Endothelial cell (in vitro differentiated cells): Measurements from ENCODE around the gene TAGLN. TPM values are rescaled to one million over a fixed set of nuclear protein-coding genes. Genes with fewer than 3 reads are reported as not detected.

ENCODE experiments used
- DNase-seq: peaks from one replicate; pipeline ENCODE4 v3.0.0; 2021; ENCODE audit warnings: low spot score
- H3K27ac Mint-ChIP-seq: one replicate; pipeline ENCODE4 v1.8.0; 2021; ENCODE audit warnings: mixed read lengths, inconsistent platforms; ENCODE audit not compliant: unreplicated experiment
- H3K27me3 Mint-ChIP-seq: one replicate; pipeline ENCODE4 v1.8.0; 2021; ENCODE audit warnings: mild to moderate bottlenecking, moderate library complexity, mixed read lengths, inconsistent platforms; ENCODE audit not compliant: unreplicated experiment
- H3K36me3 Mint-ChIP-seq: one replicate; pipeline ENCODE4 v1.8.0; 2021; ENCODE audit warnings: mild to moderate bottlenecking, low read depth, mixed read lengths, inconsistent platforms; ENCODE audit not compliant: unreplicated experiment
- H3K4me1 Mint-ChIP-seq: one replicate; pipeline ENCODE4 v1.8.0; 2021; ENCODE audit warnings: mild to moderate bottlenecking, mixed read lengths, inconsistent platforms; ENCODE audit not compliant: unreplicated experiment
- H3K4me3 Mint-ChIP-seq: one replicate; pipeline ENCODE4 v1.8.0; 2021; ENCODE audit warnings: mild to moderate bottlenecking, mixed read lengths, inconsistent platforms; ENCODE audit not compliant: unreplicated experiment
- H3K9me3 Mint-ChIP-seq: one replicate; pipeline ENCODE4 v1.8.0; 2021; ENCODE audit warnings: mixed read lengths, inconsistent platforms; ENCODE audit not compliant: unreplicated experiment
- total RNA-seq: library from RNA; stranded (reverse); fragmentation: NEBNext Ultra II Directional; extraction: Animal tissue kit (Norgen Biotek cat#: 25700); gene quantifications from one replicate; pipeline ENCODE4 v1.2.1, GENCODE V29; 2021; ENCODE audit not compliant: unreplicated experiment
- TF ChIP-seq, protein P1 (sequence below): fragments of 200-600 bp; sonication (generic); IDR thresholded peaks from one replicate; pipeline ENCODE4 v1.5.0; 2021; ENCODE audit warnings: antibody characterized with exemption; ENCODE audit not compliant: unreplicated experiment

The TAGLN gene
- total RNA-seq, 1 donor from 2014 or later = 25.4 TPM

DNA sequence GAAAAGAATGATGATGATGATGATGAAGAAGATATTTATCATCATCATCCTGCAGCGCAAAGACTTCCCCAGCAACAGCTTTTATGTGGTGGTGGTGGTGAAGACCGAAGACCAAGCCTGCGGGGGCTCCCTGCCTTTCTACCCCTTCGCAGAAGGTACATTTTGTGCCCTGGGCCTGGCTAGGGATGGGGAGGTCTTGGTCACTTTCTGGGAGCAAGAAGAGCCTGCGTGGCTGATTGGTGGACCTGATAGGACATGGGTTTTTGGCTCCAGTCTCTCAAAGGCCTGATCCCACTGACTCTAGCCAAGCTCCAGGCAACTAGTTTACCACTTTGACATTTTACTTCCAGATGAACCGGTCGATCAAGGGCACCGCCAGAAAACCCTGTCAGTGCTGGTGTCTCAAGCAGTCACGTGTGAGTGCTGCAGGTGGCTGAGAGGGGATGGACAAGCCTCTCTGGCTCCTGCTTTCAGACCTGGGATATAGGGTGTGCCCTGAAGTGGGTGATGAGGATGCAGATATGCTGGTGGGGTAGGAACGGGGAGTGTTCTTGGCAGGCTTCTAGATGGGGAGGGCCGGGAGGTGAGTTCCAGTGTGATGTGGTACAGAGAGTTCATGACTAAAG lies 15.3 kb upstream of the TAGLN start:
- Mint-ChIP-seq H3K4me3 (no peak overlapping the region), H3K27ac (no peak overlapping the region), H3K4me1 (peaks cover 18% of the 10 kb centered on the region), H3K27me3 (peaks cover 11% of the 10 kb centered on the region), H3K36me3 (peaks cover 24% of the 10 kb centered on the region), H3K9me3 (no peaks in the 10 kb centered on the region)
- DNase-seq = no peak
- TF ChIP-seq, protein P1, sequence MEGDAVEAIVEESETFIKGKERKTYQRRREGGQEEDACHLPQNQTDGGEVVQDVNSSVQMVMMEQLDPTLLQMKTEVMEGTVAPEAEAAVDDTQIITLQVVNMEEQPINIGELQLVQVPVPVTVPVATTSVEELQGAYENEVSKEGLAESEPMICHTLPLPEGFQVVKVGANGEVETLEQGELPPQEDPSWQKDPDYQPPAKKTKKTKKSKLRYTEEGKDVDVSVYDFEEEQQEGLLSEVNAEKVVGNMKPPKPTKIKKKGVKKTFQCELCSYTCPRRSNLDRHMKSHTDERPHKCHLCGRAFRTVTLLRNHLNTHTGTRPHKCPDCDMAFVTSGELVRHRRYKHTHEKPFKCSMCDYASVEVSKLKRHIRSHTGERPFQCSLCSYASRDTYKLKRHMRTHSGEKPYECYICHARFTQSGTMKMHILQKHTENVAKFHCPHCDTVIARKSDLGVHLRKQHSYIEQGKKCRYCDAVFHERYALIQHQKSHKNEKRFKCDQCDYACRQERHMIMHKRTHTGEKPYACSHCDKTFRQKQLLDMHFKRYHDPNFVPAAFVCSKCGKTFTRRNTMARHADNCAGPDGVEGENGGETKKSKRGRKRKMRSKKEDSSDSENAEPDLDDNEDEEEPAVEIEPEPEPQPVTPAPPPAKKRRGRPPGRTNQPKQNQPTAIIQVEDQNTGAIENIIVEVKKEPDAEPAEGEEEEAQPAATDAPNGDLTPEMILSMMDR = no peak

DNA sequence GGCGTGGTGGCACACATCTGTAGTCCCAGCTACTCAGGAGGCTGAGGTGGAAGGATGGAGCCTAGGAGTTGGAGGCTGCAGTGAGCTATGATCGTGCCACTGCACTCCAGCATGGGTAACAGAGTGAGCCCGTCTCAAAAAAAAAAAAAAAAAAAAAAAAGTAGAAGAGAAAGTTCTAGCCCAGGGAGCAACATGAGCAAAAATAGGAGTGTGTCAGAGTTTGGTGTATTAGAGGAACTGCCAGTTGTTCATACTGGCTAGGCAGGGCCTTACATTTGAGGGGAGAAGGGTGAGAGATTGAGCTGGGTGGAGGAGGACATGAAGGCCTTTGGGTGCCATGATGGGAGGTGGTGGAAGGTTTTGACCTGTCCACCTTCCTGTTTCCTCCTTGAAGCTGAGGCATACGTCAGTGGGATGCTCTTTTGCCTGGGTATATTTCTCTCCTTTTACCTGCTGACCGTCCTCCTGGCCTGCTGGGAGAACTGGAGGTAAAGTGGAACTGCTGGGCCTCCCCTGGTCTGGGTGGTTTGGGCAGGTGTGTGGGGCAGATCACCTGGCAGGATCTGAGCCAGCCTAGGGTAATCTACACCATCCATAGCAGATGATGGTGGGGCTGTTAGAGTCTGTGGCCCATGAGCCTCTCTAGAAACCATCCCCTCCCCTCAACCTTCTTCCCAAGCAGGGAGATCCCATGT lies 13.3 kb upstream of the TAGLN start:
- Mint-ChIP-seq H3K36me3 (peaks cover 28% of the 10 kb centered on the region), H3K9me3 (no peaks in the 10 kb centered on the region), H3K27me3 (peaks cover 12% of the 10 kb centered on the region), H3K4me1 (peaks cover 11% of the 10 kb centered on the region), H3K27ac (no peak overlapping the region), H3K4me3 (peak overlapping the region; percentile 67)
- DNase-seq = no peak
- TF ChIP-seq, protein P1 = no peak

DNA sequence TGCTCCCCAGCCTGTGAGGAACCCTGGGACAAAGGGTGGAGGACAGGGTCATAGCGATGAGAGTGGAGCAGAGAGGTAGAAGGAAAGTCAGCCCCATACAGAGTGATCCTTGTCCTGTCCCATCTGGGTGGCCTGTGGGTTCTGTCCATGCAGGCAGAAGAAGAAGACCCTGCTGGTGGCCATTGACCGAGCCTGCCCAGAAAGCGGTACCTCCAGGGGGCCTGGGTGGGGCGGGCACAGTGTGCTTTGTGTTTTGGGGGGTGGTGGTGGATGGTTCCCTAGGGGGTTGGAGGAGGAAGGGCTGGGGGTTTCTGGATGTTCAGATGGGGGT lies 12.8 kb upstream of the TAGLN start:
- no peak overlapping the region for H3K4me3 Mint-ChIP-seq
- H3K27me3 Mint-ChIP-seq = peaks cover 12% of the 10 kb centered on the region
- peaks cover 28% of the 10 kb centered on the region for H3K36me3 Mint-ChIP-seq
- no peak for DNase-seq
- peaks cover 8% of the 10 kb centered on the region for H3K4me1 Mint-ChIP-seq
- no peaks in the 10 kb centered on the region for H3K9me3 Mint-ChIP-seq
- TF ChIP-seq, protein P1 = no peak
- no peak overlapping the region for H3K27ac Mint-ChIP-seq

DNA sequence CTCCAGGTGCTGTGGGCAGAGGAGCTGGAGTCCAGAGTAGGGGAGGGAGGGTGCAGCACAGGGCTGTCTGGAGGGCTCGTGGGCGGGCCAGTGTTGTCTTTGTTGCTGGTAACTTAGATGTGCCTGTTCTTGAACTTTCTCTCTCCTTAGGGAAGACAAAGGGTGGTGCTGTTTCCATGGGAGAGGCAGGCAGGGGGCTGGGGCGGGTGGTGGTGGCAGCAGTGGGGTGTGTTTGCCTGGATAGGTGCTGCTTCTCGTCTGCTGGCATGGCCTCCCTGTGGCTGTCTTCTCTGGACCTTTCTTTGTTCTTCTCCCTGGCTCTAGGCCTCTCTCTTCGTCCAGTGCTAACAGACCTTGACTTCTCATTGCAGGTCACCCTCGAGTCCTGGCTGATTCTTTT lies 12.2 kb upstream of the TAGLN start:
- peaks cover 8% of the 10 kb centered on the region for H3K4me1 Mint-ChIP-seq
- TF ChIP-seq, protein P1 = no peak
- no peaks in the 10 kb centered on the region for H3K9me3 Mint-ChIP-seq
- peaks cover 31% of the 10 kb centered on the region for H3K36me3 Mint-ChIP-seq
- peaks cover 12% of the 10 kb centered on the region for H3K27me3 Mint-ChIP-seq
- H3K4me3 Mint-ChIP-seq = peak overlapping the region; percentile 59
- no peak overlapping the region for H3K27ac Mint-ChIP-seq
- no peak for DNase-seq

DNA sequence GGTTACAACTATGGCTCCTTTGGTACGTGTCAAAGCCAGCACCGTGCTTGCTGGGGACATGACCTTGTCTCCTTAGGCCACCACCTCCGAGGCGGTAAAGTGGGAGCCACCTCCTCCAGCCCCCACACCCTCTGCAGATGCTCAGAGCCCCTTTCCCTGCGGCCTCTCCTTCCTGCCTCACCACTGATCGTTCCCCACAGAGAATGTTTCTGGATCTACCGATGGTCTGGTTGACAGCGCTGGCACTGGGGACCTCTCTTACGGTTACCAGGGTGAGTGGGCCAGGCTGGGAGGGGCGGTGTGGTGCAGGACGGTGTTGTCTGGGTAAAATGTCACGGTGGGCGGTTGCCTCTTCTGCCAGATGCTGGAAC lies 11.8 kb upstream of the TAGLN start:
- H3K27ac Mint-ChIP-seq = no peak overlapping the region
- TF ChIP-seq, protein P1 = no peak
- H3K9me3 Mint-ChIP-seq = no peaks in the 10 kb centered on the region
- peaks cover 14% of the 10 kb centered on the region for H3K27me3 Mint-ChIP-seq
- peaks cover 8% of the 10 kb centered on the region for H3K4me1 Mint-ChIP-seq
- H3K36me3 Mint-ChIP-seq = peaks cover 33% of the 10 kb centered on the region
- DNase-seq = no peak
- H3K4me3 Mint-ChIP-seq = peak overlapping the region; percentile 59
